HL-60 (cell line): Measurements from ENCODE around the gene ABCB9.

Experiments used
- DNase-seq, 2 experiments: peaks; one replicate each; pipeline ENCODE4 v3.0.0-alpha.2; 2010 to 2020; ENCODE audit warnings: low read depth in 1 of 2, low spot score in 1 of 2
- H3K27ac ChIP-seq: fragments of 250-450 bp; sonication (Bioruptor Pico); replicated peaks from 2 replicates; pipeline ENCODE4 v1.5.1; 2020; ENCODE audit warnings: mild to moderate bottlenecking, moderate library complexity
- H3K27me3 ChIP-seq: fragments of 250-450 bp; sonication (Bioruptor Pico); 2 replicates; pipeline ENCODE4 v1.5.1; 2021; ENCODE audit warnings: mild to moderate bottlenecking, moderate library complexity; ENCODE audit not compliant: insufficient read depth, poor library complexity, severe bottlenecking
- H3K4me3 ChIP-seq: replicated peaks from 2 replicates; pipeline ENCODE4 v1.5.1; 2011; ENCODE audit warnings: mild to moderate bottlenecking, control low read depth, low read length; ENCODE audit not compliant: insufficient read depth
- GABPA ChIP-seq: IDR thresholded peaks from 2 replicates; pipeline ENCODE4 v1.6.1; 2012; ENCODE audit warnings: low read depth
- POLR2AphosphoS5 ChIP-seq: IDR thresholded peaks from 2 replicates; pipeline ENCODE4 v1.6.1; 2012; ENCODE audit warnings: low read depth
- SPI1 ChIP-seq: IDR thresholded peaks from 2 replicates; pipeline ENCODE4 v1.6.1; 2012; ENCODE audit warnings: low read depth, mild to moderate bottlenecking, borderline replicate concordance
- TF ChIP-seq, protein P1 (sequence below): IDR thresholded peaks from 2 replicates; pipeline ENCODE4 v1.6.1; 2012; ENCODE audit warnings: low read depth; ENCODE audit not compliant: insufficient replicate concordance
- TF ChIP-seq, protein P2 (sequence below): IDR thresholded peaks from one replicate; pipeline ENCODE4 v1.5.1; 2011; ENCODE audit warnings: low read length, control low read depth, inconsistent platforms; ENCODE audit not compliant: insufficient read depth

ABCB9 gene

DNA sequence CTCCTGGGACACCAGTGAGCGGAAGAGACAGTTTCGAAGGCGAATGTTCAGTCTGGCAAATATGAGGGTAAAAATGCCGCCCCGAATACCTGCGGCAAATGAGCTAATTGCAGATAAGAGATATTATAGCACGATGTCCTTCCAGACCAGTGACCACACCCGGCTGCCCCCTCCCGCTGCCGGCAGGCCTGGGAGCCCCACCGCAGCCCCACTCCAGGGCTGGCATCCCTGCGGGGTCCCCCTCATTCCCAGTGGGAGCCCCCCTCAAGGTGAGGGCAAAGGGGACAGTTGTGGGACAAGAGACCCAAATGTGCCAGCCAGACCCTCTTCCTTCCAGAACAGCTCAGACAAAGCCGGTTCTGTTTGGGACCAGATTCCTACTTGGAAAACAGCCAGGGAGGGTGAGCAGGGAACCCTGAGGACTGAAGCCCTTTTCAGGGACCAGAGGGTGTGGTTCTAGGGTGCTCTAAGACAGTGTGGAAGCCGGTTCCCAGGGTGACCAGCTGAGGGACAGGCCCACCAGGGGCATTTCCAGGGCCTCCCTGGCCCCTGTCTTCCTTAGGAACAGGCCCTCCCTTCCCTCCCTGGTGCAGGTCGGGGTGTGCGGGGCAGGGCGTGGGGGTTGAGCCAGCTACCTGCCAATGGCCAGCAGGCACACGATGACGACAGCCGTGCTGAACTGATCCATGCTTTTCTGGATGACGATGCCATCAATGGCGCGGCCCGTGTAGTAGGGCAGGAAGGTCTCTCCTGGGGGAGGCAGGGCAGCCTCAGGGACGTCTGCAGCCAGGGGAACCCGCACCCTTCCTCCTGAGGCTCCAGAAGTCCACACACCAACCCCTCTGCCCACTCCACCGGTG is 16.2 kb downstream of the ABCB9 start:
- no peak overlapping the region for H3K4me3 ChIP-seq
- H3K27ac ChIP-seq, result no peak overlapping the region
- DNase-seq, result no peak
- TF ChIP-seq GABPA (no peak), SPI1 (no peak), POLR2AphosphoS5 (no peak)
- TF ChIP-seq, protein P1, sequence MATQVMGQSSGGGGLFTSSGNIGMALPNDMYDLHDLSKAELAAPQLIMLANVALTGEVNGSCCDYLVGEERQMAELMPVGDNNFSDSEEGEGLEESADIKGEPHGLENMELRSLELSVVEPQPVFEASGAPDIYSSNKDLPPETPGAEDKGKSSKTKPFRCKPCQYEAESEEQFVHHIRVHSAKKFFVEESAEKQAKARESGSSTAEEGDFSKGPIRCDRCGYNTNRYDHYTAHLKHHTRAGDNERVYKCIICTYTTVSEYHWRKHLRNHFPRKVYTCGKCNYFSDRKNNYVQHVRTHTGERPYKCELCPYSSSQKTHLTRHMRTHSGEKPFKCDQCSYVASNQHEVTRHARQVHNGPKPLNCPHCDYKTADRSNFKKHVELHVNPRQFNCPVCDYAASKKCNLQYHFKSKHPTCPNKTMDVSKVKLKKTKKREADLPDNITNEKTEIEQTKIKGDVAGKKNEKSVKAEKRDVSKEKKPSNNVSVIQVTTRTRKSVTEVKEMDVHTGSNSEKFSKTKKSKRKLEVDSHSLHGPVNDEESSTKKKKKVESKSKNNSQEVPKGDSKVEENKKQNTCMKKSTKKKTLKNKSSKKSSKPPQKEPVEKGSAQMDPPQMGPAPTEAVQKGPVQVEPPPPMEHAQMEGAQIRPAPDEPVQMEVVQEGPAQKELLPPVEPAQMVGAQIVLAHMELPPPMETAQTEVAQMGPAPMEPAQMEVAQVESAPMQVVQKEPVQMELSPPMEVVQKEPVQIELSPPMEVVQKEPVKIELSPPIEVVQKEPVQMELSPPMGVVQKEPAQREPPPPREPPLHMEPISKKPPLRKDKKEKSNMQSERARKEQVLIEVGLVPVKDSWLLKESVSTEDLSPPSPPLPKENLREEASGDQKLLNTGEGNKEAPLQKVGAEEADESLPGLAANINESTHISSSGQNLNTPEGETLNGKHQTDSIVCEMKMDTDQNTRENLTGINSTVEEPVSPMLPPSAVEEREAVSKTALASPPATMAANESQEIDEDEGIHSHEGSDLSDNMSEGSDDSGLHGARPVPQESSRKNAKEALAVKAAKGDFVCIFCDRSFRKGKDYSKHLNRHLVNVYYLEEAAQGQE, result no peak
- TF ChIP-seq, protein P2, sequence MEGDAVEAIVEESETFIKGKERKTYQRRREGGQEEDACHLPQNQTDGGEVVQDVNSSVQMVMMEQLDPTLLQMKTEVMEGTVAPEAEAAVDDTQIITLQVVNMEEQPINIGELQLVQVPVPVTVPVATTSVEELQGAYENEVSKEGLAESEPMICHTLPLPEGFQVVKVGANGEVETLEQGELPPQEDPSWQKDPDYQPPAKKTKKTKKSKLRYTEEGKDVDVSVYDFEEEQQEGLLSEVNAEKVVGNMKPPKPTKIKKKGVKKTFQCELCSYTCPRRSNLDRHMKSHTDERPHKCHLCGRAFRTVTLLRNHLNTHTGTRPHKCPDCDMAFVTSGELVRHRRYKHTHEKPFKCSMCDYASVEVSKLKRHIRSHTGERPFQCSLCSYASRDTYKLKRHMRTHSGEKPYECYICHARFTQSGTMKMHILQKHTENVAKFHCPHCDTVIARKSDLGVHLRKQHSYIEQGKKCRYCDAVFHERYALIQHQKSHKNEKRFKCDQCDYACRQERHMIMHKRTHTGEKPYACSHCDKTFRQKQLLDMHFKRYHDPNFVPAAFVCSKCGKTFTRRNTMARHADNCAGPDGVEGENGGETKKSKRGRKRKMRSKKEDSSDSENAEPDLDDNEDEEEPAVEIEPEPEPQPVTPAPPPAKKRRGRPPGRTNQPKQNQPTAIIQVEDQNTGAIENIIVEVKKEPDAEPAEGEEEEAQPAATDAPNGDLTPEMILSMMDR, result no peak
- H3K27me3 ChIP-seq, result no peaks in the 10 kb centered on the region

DNA sequence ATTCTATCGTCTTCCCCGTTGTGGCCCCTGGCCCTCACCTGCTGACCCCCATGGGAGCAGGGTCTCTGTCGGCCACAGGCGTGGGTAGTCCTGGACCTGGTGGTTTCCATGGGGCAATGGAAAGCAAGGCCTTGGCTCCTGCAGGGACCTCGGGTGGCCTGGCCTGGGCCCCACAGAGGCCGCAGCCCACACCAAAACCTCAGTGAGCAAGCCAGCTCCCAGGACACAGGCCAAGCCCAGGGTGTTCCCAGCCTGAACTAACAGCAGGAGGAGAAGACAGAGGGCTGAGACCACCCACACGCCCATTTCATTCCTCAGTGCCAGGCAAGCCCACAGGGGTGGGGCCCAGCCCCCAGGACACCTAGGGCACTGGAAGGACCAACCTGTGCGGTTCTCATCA is 16.9 kb downstream of the ABCB9 start:
- Histone ChIP-seq H3K4me3 (no peak overlapping the region), H3K27ac (no peak overlapping the region), H3K27me3 (no peaks in the 10 kb centered on the region)
- DNase-seq, result no peak
- TF ChIP-seq GABPA (no peak), POLR2AphosphoS5 (no peak), SPI1 (no peak)
- TF ChIP-seq, protein P1, result no peak
- TF ChIP-seq, protein P2, result no peak

DNA sequence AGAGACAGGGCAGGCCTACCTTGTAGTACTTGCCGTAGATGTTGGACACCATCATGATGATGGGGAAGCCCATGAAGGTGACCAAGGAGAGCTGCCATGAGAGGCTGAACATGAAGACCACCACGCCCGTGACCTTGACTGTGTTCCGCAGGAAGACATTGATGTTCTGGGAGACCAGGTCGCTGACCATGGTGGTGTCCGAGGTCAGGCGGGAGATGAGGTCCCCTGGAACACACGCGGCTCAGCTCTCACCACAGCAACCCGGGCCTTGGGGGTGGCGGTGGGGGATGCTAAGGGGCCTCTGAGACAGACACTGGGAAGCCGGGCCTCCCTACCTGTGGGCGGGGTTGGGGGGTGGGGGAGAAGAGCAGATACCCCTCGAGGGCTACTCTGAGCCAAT is 17.7 kb downstream of the ABCB9 start:
- H3K4me3 ChIP-seq, result no peak overlapping the region
- no peak for DNase-seq
- no peaks in the 10 kb centered on the region for H3K27me3 ChIP-seq
- TF ChIP-seq POLR2AphosphoS5 (no peak), GABPA (no peak), SPI1 (no peak)
- TF ChIP-seq, protein P1, result no peak
- TF ChIP-seq, protein P2, result no peak
- H3K27ac ChIP-seq, result no peak overlapping the region
